Bronchial smooth muscle cell (primary cell): ENCODE data around the gene SNAPC2. TPM values are rescaled to one million over a fixed set of nuclear protein-coding genes. Genes with fewer than 3 reads are reported as not detected.

Source experiments
- total RNA-seq: library from RNA; depleted of rRNA; stranded (reverse); fragments of >200 nt; gene quantifications from 2 replicates; pipeline ENCODE4 v1.2.1, GENCODE V29; 2014

The SNAPC2 gene, protein sequence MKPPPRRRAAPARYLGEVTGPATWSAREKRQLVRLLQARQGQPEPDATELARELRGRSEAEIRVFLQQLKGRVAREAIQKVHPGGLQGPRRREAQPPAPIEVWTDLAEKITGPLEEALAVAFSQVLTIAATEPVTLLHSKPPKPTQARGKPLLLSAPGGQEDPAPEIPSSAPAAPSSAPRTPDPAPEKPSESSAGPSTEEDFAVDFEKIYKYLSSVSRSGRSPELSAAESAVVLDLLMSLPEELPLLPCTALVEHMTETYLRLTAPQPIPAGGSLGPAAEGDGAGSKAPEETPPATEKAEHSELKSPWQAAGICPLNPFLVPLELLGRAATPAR
- 10.4 and 17.7 TPM in 2 replicates for total RNA-seq

GRCh38 chr19:7919610-7920518 is at the start of gene SNAPC2:
SNAPC2 (plus strand) TSS chr19:7920338; CDS start chr19:7920367, 29 bp downstream.

GRCh38 chr19:7874076-7874896 is 45.9 kb upstream of the SNAPC2 start, which contains the start of gene PRR36:
PRR36 (minus strand) TSS chr19:7874390; CDS start chr19:7873689, 701 bp downstream.

DNA sequence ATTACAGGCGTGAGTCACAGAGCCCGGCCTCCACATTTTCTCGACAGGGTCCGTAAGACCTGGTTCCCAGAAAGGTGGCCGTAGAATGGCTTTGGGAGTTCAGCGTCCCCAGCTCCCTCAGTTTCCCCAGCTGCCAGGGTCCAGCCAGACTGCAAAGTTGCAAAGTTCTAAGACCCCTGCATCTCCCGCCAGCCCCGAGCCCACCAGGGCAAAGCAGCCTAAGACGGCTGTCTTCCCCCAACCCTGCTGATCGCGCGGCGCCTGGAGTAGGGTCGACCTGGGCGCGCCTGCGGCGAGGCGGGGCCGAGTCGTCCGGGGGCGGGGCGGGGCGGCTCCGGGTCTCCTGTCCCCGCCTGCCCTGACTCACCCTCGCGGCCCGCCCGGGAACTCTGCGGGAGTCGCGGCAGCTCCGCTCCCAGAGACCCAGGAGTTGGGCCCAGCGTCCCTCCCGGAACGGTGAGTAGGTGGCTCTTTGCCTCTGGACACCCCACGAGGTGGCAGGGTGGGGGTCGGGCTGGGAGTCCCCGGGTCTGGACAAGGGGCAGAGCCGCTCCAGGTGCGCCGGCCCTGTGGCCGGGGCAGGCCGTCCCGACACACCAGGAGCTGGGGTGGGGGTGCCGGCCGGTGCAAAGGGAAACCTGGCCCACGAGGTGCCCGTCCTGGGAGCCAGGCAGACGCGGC is 31.9 kb upstream of the SNAPC2 start, which contains the start of gene LRRC8E:
Gene LRRC8E, plus strand, starts transcription at position 366 of the 681 bp plus-strand sequence. CDS start 7,094 bp downstream, outside the sequence.

GRCh38 chr19:7903244-7904073 is 16.7 kb upstream of the SNAPC2 start, which contains the start of gene MAP2K7:
MAP2K7 (plus strand) TSS chr19:7903877; CDS start chr19:7903945, 68 bp downstream.

DNA sequence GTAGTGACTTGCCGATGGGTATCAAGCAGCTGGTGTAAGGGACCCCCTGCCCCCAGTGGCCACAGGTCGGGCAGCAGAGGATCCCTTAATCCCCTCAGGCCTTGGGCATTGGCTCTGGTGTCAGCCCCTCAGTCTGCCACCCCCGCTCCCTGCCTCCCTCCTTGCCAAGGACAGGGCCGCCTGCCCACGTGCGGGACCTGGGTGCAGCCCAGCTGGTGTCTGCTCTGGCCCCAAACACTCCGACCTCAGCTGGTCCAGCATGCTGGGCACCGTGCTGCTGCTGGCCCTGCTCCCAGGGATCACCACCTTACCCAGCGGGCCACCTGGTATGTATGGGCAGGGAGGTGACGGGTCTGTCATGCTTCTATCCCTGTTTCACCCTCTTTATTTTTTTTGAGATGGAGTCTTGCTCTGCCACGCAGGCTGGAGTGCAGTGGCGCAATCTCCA is 5.5 kb upstream of the SNAPC2 start, which contains the start of gene TGFBR3L:
Gene TGFBR3L, plus strand, starts transcription at position 233 of the 448 bp plus-strand sequence.

GRCh38 chr19:7926021-7926726 is 6.0 kb downstream of the SNAPC2 start, which contains the start of gene CTXN1:
CTXN1 (minus strand) TSS chr19:7926135; CDS start chr19:7925538, 597 bp downstream.

DNA sequence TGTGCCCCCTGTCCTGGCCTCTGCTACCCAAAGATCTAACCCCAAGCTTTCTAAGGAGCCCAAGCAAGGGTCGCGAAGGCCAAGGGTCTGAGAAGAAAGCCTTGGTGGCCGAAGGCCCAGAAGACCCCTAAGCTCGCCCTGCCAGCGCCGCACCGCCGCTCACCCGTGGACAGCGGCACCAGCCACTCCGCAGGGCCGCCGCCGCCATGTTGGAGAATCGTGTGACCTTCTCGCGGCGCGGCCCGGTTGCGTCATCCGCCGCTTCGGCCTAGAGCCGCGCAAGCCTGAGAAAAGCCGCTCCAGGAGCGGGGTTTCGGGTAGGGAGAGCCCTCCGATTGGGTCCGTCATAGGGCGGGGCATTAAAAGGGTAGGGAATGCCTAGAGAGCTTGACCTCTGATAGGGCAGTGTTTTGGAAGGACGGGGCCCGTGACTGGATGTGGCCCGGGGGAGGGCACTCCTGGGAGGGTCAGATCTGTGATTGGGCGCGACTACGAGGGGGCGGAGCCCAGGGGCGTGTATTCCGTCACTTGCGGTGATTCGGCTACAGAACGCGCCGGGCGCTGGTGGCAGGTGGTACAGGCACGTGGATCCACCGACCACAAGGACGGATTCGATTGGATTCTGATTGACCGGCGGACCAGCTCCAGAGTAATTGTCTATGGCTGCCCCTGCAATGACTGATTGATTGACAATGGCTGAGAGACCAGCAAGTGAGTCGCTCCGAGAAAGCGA is 23.5 kb downstream of the SNAPC2 start, which contains the start of gene TIMM44:
Gene TIMM44, minus strand, starts transcription at position 223 of the 733 bp plus-strand sequence. Its CDS starts 15 bp downstream, at position 208.

Other genes starting within 250 kb of the SNAPC2 start
- gene MCEMP1, start 243.2 kb upstream of the SNAPC2 start, total RNA-seq: not detected in 2 replicates
- gene TRAPPC5, start 239.5 kb upstream of the SNAPC2 start, total RNA-seq: 118 and 218 TPM in 2 replicates
- not detected in 2 replicates for gene FCER2, start 218.2 kb upstream of the SNAPC2 start, total RNA-seq
- not detected in 2 replicates for gene CLEC4G, start 188.2 kb upstream of the SNAPC2 start, total RNA-seq
- gene CD209, start 172.8 kb upstream of the SNAPC2 start, total RNA-seq: not detected in 2 replicates
- not detected in 2 replicates for gene CLEC4M, start 157.1 kb upstream of the SNAPC2 start, total RNA-seq
- 13.4 and 18.3 TPM in 2 replicates for gene EVI5L, start 90.1 kb upstream of the SNAPC2 start, total RNA-seq
- not detected in 2 replicates for gene PRR36, start 45.9 kb upstream of the SNAPC2 start, total RNA-seq
- gene LRRC8E, start 31.8 kb upstream of the SNAPC2 start, total RNA-seq: 4.2 and 5.8 TPM in 2 replicates
- gene MAP2K7, start 16.5 kb upstream of the SNAPC2 start, total RNA-seq: 7.6 and 10.7 TPM in 2 replicates
- 1.2 and 1.7 TPM in 2 replicates for gene TGFBR3L, start 5.5 kb upstream of the SNAPC2 start, total RNA-seq
- gene CTXN1, start 5.8 kb downstream of the SNAPC2 start, total RNA-seq: 0.26 and 0.63 TPM in 2 replicates
- gene TIMM44, start 23.3 kb downstream of the SNAPC2 start, total RNA-seq: 42.4 and 62.0 TPM in 2 replicates
- gene ELAVL1, start 85.3 kb downstream of the SNAPC2 start, total RNA-seq: 10.2 and 28.5 TPM in 2 replicates
- gene CCL25, start 132.4 kb downstream of the SNAPC2 start, total RNA-seq: 0.16 TPM in 1 of 2 replicates, not detected in the other
- gene FBN3, start 229.3 kb downstream of the SNAPC2 start, total RNA-seq: not detected in 2 replicates